ENCODE results near the gene ESR2.
"Not testable (repeated sequence)": the region's sequence is repeated elsewhere in the genome, so short reads cannot be mapped to it uniquely, and the experiment has no call there.

ESR2 gene

DNA sequence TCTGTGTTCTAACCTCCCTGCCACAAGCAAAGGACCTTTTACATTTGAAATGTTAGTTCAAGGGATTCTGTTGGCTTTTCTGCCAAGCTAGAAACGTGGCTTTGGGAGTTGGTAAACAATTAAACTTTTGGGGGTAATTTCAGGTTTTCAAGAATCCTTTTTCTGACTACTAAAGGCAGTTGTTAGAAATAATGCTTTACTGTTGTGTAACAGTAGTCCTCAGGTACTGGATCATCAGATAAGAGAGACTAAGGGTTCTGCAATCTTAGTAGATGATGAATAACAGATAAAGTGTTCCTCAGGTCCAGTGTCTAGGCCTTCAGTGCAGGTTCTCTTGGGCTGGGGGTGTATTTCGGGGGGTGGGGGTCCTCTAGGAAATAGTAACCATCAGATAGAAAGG lies 249.1 kb downstream of the ESR2 start:
- in situ Hi-C loops (cut with HindIII; ENCODE audit: low sequenced_read_pairs): no loop called here

DNA sequence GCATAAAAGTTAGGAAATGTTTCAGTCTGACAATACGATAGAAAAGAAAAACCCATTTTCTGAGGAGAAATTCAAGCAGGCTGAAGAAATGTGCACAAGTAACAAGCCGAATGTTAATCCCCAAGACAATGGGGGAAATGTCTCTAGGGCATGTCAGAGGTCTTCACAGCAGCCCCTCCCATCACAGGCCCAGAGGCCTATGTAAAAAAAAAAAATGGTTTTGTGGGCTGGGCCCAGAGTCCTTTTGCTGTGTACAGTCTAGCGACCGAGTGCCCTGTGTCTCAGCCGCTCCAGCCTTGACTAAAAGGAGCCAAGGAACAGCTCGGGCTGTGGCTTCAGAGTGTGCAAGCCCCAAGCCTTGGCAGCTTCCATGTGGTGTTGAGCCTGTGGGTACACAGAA lies 250.9 kb downstream of the ESR2 start:
- in situ Hi-C loops (cut with HindIII; ENCODE audit: low sequenced_read_pairs): not testable (repeated sequence)

DNA sequence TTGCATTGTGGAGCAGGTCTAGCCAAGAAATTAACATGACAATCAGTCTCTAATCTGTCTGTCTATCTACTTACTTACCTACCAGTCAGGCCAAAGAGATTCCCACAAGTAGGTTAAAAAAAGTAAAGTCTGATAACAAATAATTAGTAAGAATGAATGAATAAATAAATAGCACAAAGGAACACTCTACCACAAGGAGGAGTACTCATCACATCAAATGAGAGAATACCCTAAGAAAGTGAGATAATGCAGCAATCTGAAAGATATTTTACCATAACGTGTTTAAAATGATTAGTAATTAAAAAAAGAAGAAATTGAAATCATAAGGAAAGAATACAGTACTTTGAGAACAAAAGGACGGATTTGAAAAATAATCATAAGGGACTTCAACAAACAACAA lies 254.1 kb downstream of the ESR2 start:
- in situ Hi-C loops (cut with HindIII; ENCODE audit: low sequenced_read_pairs): no loop called here

DNA sequence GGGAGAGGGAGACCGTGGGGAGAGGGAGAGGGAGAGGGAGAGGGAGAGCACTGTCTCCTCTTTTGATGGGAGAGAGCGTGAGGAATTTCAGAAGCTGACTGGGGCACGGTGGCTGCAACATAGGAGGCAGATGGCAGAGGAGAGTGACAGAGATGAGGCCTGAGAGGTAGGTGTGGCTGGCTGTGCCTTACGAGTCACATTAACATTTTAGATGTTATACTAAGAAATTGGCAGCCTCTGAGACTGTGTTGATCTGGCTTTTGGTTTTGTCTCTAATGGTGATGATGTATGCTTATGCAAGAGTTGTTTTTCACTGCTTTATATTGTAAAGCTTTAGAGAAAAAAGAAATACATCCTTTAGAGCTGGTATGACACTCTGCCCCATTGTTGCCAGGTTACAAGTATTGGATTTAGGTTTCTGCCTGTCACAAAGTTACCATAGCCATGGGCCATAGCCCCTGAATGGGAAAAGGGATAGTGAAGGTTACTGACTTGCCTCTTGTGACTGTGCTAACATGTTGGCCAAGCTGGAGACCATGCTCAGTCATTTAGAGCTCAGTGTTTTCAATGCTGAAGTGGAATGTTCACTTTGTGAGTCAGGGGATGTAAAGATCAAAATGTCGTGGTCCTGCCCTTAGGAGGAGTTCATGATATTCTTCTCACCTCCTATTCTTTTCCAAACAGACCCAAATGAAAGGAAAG lies 255.2 kb downstream of the ESR2 start:
- in situ Hi-C loops (cut with HindIII; ENCODE audit: low sequenced_read_pairs): no loop called here

DNA sequence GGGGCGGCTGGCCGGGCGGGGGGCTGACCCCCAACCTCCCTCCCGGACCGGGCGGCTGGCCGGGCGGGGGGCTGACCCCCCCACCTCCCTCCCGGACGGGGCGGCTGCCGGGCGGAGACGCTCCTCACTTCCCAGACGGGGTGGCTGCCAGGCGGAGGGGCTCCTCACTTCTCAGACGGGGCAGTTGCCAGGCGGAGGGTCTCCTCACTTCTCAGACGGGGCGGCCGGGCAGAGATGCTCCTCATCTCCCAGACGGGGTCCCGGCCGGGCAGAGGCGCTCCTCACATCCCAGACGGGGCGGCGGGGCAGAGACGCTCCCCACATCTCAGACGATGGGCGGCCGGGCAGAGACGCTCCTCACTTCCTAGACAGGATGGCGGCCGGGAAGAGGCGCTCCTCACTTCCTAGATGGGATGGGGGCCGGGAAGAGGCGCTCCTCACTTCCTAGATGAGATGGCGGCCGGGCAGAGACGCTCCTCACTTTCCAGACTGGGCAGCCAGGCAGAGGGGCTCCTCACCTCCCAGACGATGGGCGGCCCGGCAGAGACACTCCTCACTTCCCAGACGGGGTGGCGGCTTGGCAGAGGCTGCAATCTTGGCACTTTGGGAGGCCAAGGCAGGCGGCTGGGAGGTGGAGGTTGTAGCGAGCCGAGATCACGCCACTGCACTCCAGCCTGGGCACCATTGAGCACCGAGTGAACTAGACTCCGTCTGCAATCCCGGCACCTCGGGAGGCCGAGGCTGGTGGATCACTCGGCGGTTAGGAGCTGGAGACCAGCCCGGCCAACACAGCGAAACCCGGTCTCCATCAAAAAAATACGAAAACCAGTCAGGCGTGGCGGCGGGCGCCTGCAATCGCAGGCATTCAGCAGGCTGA lies 256.1 kb downstream of the ESR2 start:
- in situ Hi-C loops (cut with HindIII; ENCODE audit: low sequenced_read_pairs): not testable (repeated sequence)

DNA sequence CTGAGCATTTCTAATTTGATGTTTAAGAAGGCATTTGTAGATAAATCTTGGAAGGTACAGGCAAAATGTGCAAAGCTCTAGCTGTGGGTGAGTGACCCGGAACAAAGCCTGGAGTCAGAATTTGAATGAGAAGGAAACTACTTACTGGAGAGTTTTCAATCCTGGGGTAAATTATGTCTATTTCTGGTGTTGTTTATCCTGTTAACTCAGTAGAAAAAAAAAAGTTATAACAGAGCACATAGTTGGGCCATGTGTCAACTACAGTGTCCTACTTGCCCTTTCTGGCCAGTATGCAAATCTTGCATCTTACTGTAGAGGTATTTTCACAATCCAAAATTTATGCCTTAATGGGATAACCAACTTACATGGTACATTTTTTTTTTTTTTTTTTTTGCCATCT lies 259.0 kb downstream of the ESR2 start:
- in situ Hi-C loops (cut with HindIII; ENCODE audit: low sequenced_read_pairs): no loop called here

Data from DLD1 (cell line).